ENCODE results near the gene MTMR2.
A peak's percentile ranks its signal among the peaks of the same experiment; 100 is the strongest.

MTMR2 gene

DNA sequence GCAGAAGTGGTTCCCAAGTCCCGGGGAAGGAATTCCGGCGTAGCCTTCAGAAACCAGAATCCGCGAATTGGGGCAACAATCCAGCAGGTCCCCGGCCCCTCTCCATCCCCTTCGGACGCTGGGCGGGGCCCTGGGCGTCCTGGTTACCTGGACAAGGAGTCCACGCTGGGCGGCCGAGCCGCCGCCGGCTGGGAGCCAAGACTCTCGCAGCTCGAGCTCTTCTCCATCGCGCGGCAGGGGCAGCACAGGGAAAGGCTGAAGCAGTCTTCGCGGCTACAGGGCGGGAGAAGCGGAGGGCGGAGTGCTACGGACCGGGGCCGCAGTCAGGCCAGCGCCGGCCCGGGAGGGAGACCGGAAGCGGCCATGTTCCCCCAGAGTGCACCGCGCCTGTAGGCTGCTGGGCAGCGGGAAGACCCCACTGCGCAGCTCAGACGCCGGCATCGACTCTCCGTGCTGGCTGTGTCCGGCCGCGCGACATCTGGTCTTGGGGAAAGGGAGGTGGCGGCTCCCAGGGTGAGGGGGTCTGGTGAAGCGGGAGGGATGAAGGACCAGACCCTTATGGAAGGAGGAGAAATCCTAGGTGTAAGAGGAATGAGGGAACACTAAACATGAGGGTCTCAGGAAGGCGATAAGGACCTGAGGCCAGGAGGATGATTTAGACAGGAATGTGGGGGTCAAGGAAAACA, at the start of gene MTMR2:
Gene MTMR2 (minus strand): TSS at position 380 of the 686 bp plus-strand sequence. CDS start 153 bp downstream, at position 227.
- peak; percentile 78 for DNase-seq

DNA sequence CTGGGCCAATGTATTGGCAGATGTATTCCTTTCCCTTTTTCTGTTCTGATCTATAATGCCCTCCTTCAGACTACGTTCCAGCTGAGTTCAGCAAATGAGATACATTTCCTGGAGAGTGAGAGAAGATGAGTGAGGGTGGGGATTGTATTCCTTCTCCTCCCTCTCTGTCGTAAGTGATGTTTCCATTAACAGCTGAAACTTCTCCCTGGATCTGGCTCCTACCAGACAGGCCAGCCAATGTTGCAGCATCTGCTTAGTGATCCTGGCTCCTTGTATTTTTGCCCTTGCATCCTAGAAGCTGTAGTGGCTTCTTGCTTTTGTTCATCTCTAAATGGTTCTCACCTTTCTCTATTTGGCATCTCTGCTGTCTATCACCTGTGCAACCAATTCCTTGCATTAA, 48.2 kb upstream of the MTMR2 start:
- DNase-seq, result no peak

DNA sequence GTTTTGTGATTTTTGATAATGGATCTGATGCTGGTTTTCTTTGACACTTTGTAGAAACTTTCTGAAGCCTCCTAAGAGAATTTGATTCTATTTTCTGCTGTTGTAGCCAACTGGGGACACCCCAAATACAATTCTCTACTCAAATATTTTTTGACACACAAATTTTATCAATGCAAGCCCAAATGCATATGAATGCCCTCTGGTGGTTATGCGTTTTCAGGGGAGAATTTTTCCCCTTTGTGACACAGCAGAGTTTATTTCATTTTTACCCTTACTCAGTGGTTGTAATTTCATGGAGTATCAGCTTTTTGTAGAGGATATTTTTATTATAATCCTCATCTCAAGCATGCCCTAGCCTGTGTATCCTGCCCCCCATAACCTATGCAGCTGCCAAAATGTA, 44.7 kb upstream of the MTMR2 start:
- no peak for DNase-seq

- no peak for DNase-seq
These were observed 40.4 kb upstream of the MTMR2 start for GRCh38 chr11:95964281-95964680.

- no peak for DNase-seq
These were observed 37.9 kb upstream of the MTMR2 start for GRCh38 chr11:95961758-95962157.

DNA sequence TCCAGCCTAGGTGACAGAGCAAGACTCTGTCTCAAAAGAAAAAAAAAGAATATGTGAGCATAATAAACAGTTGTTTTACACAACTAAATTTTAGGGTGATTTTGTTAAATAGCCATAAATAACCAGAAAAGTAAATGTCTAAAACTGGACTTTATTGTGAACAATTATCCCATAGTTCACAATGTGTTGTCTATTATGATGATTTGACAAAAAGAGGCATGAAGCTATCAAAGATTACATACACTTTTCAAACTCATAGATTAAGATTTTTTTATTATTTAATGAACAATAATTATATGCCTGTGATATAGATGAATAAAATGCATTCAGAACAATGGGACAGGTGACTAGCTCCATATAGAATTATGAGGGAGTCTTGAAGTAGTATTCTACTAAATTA, 27.0 kb upstream of the MTMR2 start:
- DNase-seq, result no peak

GRCh38 chr11:95948637-95949036, 24.7 kb upstream of the MTMR2 start:
- DNase-seq, result no peak

DNA sequence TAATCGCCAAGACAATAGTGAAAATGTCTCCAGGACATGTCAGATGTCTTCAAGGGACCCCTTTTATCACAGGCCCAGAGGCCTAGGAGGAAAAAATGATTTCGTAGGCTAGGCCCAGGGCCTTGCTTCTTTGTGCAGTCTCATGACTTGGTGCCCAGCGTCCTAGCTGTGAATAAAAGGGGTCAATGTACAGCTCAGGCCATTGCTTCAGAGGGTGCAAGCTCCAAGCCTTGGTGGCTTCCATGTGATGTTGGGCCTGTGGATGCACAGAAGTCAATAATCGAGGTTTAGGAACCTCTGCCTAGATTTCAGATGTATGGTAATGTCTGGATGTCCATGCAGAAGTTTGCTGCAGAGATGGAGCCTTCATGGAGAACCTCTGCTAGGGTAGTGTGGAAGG, 20.7 kb upstream of the MTMR2 start:
- no peak for DNase-seq

DNA sequence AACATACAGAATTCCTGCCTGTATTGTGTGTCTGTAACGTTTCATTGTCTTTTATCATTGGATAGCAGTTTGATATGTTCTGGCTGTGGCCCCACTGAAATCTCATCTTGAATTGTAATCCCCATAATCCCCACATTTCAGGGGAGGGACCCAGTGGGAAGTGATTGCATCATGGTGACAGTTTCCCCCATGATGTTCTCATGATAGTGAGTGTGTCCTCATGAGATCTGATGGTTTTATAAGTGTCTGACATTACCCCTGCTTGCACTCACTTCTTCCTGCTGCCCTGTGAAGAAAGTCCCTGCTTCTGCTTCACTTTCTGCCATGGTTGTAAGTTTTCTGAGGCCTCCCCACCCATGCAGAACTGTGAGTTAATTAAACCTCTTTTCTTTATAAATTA, 19.6 kb upstream of the MTMR2 start:
- DNase-seq, result no peak

DNA sequence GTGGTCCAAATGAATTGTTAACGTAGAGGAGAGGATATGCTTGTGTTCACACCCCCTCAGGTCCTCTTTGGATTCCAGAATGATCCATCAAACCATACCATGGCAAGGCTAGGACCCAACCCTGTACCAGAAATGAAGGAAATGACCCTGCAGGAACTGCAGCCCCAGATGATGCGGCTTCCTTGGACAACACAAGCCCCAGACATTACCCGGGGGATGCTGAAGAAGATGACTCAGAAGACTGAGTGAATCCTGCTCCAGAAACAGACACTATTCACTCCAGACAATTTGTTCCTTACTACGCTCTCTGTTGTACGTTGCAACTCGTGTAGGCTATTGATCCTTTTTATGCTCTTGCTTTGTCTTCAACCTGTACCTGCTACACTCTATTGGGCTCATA, 15.2 kb upstream of the MTMR2 start:
- no peak for DNase-seq

GRCh38 chr11:95937358-95937757, 13.5 kb upstream of the MTMR2 start:
- no peak for DNase-seq

DNA sequence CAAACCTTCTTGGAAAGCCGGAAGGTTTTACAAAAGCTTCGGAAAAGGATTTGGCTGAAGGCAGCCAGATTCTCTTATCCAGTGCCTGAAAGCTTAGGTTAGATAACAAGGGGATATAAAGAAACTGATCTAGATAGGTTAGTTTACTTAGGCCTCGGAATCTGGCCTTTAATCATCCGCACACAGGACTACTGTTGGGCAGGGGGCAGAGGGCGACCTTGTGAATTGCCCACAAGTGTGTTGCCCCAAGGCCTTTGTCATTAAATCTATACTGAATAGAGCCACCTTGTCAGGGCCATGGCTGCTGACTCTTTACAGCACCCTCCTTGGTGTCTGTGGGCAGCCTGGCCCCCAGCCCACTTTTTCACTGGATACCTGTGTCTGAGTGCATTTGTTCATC, 9.7 kb upstream of the MTMR2 start:
- DNase-seq, result no peak

GRCh38 chr11:95931916-95932315, 8.0 kb upstream of the MTMR2 start:
- no peak for DNase-seq

- no peak for DNase-seq
These were observed 7.0 kb upstream of the MTMR2 start for GRCh38 chr11:95930948-95931347.

DNA sequence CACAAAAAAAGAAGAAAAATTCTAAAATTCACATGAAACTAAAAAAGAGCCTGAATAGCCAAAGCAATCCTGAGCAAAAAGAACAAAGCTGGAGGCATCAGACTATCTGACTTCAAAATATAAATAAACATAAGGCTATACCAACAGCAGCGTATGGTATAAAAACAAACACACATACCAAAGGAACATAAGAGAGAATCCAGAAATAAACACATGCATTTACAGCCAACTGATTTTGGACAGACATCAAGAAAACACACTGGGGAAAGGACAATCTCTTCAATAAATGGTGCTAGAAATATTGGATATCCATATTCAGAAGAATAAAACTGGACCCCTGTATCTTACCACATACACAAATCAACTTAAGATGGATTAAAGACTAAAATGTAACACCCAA, 2.8 kb upstream of the MTMR2 start:
- DNase-seq, result no peak

GRCh38 chr11:95925011-95925410, 1.1 kb upstream of the MTMR2 start:
- DNase-seq, result no peak

DNA sequence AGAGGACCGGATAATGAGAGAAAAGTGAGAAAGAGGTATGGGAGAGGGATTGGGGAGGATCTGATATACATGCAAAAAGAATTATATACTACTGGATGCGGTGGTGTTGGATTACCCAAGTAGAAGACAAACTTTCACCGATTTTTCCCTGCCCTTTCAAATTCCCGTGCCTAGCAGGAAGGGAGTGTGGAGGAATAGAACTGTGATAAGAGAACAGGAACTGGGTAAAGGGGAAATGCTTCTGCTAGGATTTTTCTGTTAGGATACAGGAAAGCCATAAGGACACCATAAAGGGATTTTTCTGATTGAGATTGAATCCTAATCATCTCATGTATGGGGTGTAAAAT, 480 bp upstream of the MTMR2 start:
- no peak for DNase-seq

DNA sequence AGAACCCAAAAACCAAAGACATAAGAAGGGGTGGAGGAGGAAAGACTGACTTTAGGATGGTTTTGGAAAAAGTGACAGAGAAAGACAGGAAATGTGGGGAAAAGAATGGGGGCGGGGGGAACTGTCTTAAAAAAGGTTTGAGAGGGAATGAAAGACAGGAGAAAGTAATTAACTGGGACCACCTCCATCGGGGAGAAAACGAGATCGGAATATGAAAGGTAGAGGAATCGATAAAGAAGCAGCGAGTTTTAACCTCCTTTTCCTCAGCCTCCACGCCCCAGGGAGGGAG, 524 bp downstream of the MTMR2 start:
- DNase-seq, result no peak

DNA sequence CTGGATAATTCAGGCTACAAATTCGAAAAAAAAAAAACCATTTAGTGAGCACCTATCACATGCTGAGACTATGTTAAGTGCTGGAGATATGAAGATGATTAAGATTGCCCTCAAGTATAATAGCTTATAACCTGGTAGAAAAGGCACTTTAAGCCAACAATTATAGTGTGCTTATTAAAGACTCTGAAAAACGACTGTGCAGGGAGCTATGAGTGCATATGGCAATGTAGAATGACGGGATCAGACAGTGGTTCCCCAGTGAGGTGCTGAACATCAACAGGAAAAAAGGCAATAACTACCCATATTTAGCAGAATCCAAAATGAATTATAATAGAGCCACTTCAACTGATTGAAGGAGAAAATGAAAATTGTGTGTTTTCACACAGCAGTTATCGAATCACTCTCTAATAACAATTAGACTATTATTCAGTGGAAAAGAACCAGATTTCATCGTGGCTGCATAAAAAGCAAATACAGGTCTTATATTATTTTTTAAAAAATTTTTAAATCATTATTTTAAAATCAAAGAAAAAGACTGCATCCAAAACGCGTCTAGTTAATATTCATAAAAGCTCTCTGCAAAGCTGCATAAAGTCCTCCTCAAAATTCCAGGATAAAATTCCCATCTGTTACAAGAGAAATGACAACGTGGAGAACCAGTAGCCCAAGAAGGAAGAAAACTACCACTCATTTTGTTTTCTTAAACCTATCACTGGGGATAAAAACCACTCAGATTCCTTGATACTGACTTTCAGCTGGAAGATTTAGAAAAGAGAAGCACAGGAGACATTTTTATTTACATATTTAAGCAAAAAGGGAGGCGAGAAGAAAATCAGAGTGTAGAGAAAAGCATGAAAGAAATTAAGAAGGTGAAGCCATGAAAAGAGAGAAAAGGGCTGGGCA, 1.1 kb downstream of the MTMR2 start:
- DNase-seq, result no peak

GRCh38 chr11:95922099-95922498, 1.8 kb downstream of the MTMR2 start:
- DNase-seq, result no peak

GRCh38 chr11:95920460-95921105, 3.3 kb downstream of the MTMR2 start:
- DNase-seq, result no peak

DNA sequence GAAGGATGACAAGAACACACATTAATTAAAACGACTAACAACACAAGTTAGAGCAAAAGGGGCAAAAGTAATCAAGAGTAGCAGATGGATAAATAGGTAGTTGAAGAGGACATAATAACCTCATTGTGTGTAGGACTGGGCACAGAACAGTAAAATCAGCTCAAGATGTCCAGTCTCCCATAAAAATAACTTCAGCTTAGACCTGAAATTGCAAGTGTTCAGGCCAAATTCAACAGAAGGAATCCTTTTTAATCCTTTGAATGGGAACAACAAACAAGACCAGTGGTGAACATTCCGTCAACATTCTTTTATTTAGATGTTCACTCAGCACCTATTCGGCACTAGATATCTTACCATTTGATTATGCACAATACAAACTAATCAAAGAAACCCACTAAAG, 4.4 kb downstream of the MTMR2 start:
- DNase-seq, result no peak

DNA sequence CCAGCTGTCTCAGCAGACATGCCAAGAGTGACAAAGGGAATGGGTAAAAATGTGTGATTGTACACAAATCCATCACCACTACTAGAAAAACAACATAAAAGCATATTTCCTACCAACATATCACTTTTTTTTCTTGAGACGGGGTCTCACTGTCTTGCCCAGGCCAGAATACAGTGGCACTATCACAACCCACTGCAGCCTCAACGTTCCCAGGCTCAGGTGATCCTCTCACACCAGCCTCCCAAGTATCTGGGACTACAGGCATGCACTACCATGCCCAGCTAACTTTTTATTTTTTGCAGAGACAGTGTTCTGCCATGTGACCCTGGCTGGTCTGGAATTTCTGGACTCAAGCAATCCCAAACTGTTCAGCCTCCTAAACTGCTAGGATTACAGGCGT, 5.2 kb downstream of the MTMR2 start:
- DNase-seq, result no peak

- no peak for DNase-seq
These were observed 5.9 kb downstream of the MTMR2 start for GRCh38 chr11:95918056-95918455.

Measured in stimulated activated CD8-positive, alpha-beta memory T cell treated with anti-CD3 and anti-CD28 coated beads, Interleukin-4, amount 100 ng/mL, for 48 hours (primary cell).